Hepatocyte (in vitro differentiated cells): ENCODE results near the gene NHS. TPM values are rescaled to one million over a fixed set of nuclear protein-coding genes. Genes with fewer than 3 reads are reported as not detected.
A peak's percentile ranks its signal among the peaks of the same experiment; 100 is the strongest.

Experiments
- DNase-seq: peaks from one replicate; pipeline ENCODE4 v3.0.0-alpha.2; 2016; ENCODE audit warnings: low spot score
- H2AFZ ChIP-seq: fragments of 200-600 bp; sonication (generic); 2 replicates; pipeline ENCODE4 v1.6.0; 2016; ENCODE audit warnings: antibody characterized with exemption, mild to moderate bottlenecking
- H3K27ac ChIP-seq: fragments of 200-600 bp; sonication (generic); 2 replicates; pipeline ENCODE4 v1.5.1; 2016; ENCODE audit warnings: mild to moderate bottlenecking
- H3K27me3 ChIP-seq: fragments of 200-600 bp; sonication (generic); 2 replicates; pipeline ENCODE4 v1.6.1; 2016
- H3K36me3 ChIP-seq: fragments of 200-600 bp; sonication (generic); replicated peaks from 2 replicates; pipeline ENCODE4 v1.5.1; 2016; ENCODE audit warnings: low read depth; ENCODE audit not compliant: insufficient read depth
- H3K4me1 ChIP-seq: fragments of 200-600 bp; sonication (generic); 2 replicates; pipeline ENCODE4 v1.5.1; 2016; ENCODE audit warnings: mild to moderate bottlenecking, moderate library complexity; ENCODE audit not compliant: insufficient read depth
- H3K4me2 ChIP-seq: fragments of 200-600 bp; sonication (generic); 2 replicates; pipeline ENCODE4 v1.6.0; 2016
- H3K4me3 ChIP-seq: fragments of 200-600 bp; sonication (generic); 2 replicates; pipeline ENCODE4 v1.5.1; 2016; ENCODE audit warnings: mild to moderate bottlenecking
- H3K79me2 ChIP-seq: fragments of 200-600 bp; sonication (generic); 2 replicates; pipeline ENCODE4 v1.6.0; 2017; ENCODE audit warnings: mild to moderate bottlenecking
- H3K9me2 ChIP-seq: fragments of 200-600 bp; sonication (generic); replicated peaks from 2 replicates; pipeline ENCODE4 v1.6.0; 2017; ENCODE audit warnings: mild to moderate bottlenecking; ENCODE audit not compliant: insufficient read depth
- H3K9me3 ChIP-seq: fragments of 200-600 bp; sonication (generic); 2 replicates; pipeline ENCODE4 v1.5.1; 2016; ENCODE audit warnings: low read depth, mild to moderate bottlenecking
- H4K20me1 ChIP-seq: fragments of 200-600 bp; sonication (generic); 2 replicates; pipeline ENCODE4 v1.6.0; 2016; ENCODE audit warnings: mild to moderate bottlenecking; ENCODE audit not compliant: insufficient read depth, poor library complexity, severe bottlenecking
- EZH2 ChIP-seq: fragments of 200-600 bp; sonication (generic); IDR thresholded peaks from 2 replicates; pipeline ENCODE4 v1.6.1; 2016; ENCODE audit warnings: antibody characterized with exemption, mild to moderate bottlenecking, borderline replicate concordance
- EZH2phosphoT487 ChIP-seq: fragments of 200-600 bp; sonication (generic); IDR thresholded peaks from one replicate; pipeline ENCODE4 v1.6.1; 2018; ENCODE audit warnings: antibody characterized with exemption, mild to moderate bottlenecking, low read depth, moderate library complexity; ENCODE audit not compliant: unreplicated experiment, severe bottlenecking
- WGBS: methylation state at CpG from one replicate; pipeline ENCODE4 v1.1.6; 2016; ENCODE audit warnings: low lambda C conversion rate; ENCODE audit errors: missing lambda C conversion rate; 5-methylcytosine and 5-hydroxymethylcytosine counted together
- polyA plus RNA-seq: library from polyadenylated mRNA; unstranded; fragments of >200 nt; fragmentation: Nextera tagmentation; extraction: Ambion mirVana; gene quantifications from 2 replicates; pipeline ENCODE4 v1.2.1, GENCODE V29; 2016
- total RNA-seq: library from RNA; depleted of rRNA; stranded (reverse); fragments of >200 nt; gene quantifications from 2 replicates; pipeline ENCODE4 v1.2.3, GENCODE V29; 2014
- TF ChIP-seq, protein P1 (sequence below): fragments of 200-600 bp; sonication (generic); IDR thresholded peaks from 2 replicates; pipeline ENCODE4 v1.5.1; 2016; ENCODE audit warnings: antibody characterized with exemption, mild to moderate bottlenecking; ENCODE audit not compliant: poor library complexity

The NHS gene
- total and polyA plus RNA-seq, 2 experiments from 2014 or later, result 0.35 to 3.1 TPM

DNA sequence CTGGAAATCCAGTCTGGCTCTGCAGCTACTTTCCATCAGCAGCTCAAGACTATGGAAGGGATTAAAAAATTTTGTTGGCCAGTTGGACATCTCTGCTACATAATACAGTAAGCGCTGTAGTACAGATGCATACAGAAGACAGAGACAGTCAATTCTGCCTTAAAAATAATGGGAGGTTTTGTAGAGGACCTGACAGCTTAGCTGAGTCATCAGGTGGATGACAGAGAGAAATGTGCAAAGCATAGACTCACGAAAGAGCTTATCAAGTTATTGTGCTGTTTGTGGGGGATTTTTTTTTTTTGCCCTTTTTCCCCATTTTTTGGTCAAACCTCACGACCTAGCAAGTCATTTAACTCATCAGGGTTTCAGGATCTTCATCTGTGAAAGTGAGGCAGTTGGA lies 213.3 kb downstream of the NHS start:
- DNase-seq, result no peak
- Histone ChIP-seq H3K36me3 (no peaks in the 10 kb centered on the region), H3K4me2 (no peak overlapping the region), H3K4me1 (peaks cover 2% of the 10 kb centered on the region), H3K27ac (no peak overlapping the region), H3K4me3 (no peak overlapping the region), H3K9me2 (no peaks in the 10 kb centered on the region), H3K27me3 (no peaks in the 10 kb centered on the region), H4K20me1 (no peaks in the 10 kb centered on the region), H3K9me3 (no peaks in the 10 kb centered on the region), H2AFZ (no peak overlapping the region), H3K79me2 (no peaks in the 10 kb centered on the region)
- 55% methylated on average over 3 of the region's 3 CpGs for WGBS
- no peak for TF ChIP-seq EZH2
- no peak for TF ChIP-seq EZH2phosphoT487
- TF ChIP-seq, protein P1, sequence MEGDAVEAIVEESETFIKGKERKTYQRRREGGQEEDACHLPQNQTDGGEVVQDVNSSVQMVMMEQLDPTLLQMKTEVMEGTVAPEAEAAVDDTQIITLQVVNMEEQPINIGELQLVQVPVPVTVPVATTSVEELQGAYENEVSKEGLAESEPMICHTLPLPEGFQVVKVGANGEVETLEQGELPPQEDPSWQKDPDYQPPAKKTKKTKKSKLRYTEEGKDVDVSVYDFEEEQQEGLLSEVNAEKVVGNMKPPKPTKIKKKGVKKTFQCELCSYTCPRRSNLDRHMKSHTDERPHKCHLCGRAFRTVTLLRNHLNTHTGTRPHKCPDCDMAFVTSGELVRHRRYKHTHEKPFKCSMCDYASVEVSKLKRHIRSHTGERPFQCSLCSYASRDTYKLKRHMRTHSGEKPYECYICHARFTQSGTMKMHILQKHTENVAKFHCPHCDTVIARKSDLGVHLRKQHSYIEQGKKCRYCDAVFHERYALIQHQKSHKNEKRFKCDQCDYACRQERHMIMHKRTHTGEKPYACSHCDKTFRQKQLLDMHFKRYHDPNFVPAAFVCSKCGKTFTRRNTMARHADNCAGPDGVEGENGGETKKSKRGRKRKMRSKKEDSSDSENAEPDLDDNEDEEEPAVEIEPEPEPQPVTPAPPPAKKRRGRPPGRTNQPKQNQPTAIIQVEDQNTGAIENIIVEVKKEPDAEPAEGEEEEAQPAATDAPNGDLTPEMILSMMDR, result no peak

DNA sequence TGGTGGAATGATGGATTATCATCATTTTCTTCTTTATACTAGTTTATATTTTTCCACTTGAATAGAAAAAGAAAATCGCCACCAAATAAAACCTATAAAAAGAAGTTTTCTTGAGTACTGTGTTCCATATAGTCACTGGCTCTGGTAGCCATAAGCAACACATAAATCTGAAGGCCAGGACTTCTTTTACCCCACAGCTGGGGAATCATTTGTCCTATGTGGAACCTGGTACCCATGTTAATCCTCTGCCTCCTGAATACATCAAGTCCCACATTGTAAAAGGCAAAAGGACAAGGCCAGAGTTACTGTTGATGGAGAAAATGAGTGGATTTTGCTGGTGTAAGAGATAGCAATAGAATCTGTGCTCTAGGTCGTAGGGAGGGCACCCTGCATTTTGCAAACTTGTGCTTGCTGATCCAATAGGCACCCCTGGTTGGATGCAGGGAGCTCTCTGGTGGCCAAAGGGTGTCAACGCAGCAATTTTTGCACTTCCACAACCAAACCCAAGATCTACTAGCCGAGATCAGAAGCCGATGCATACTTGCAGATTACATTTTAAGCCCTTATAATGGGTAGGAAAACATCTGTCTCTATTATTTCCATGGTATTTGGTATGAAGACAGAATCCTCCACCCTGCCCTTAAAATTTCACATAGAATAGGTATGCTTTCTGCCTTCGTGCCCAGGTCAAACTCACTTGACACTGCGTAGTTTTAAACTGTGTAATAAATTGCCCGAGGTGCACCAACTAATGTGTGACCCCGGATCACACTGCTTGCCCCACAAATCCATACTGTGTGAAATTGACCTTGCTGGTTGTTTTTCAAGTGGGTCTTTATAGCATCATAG lies 216.1 kb downstream of the NHS start:
- Histone ChIP-seq H3K4me2 (peak overlapping the region; percentile 61), H3K27me3 (no peaks in the 10 kb centered on the region), H3K9me2 (no peaks in the 10 kb centered on the region), H3K9me3 (no peaks in the 10 kb centered on the region), H3K79me2 (no peaks in the 10 kb centered on the region), H3K27ac (no peak overlapping the region), H3K4me3 (no peak overlapping the region), H3K4me1 (peaks cover 10% of the 10 kb centered on the region), H2AFZ (no peak overlapping the region), H4K20me1 (no peaks in the 10 kb centered on the region), H3K36me3 (no peaks in the 10 kb centered on the region)
- peak; percentile 68 for DNase-seq
- TF ChIP-seq, protein P1, result peak; percentile 64
- TF ChIP-seq EZH2, result no peak
- WGBS, result 59% methylated on average over 9 of the region's 9 CpGs

DNA sequence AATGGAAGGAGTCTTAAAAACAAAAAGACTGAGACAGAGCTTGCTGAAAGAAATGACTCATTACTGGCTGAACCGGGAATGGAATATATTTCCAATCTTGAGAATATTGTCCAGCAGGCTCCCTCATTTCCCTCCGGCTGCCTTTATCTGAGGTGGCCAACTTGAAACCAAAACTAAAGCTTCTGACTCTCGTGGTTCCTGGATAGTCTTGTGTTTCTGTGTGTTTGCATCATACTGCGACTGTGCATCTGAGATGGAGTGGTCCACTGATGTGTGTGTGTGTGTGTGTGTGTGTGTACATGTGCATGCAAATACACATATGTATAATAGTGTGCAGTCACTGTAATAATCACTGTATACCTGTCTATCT lies 216.7 kb downstream of the NHS start:
- TF ChIP-seq EZH2 (no peak), EZH2phosphoT487 (no peak)
- TF ChIP-seq, protein P1, result no peak
- H3K27ac ChIP-seq, result no peak overlapping the region
- peaks cover 12% of the 10 kb centered on the region for H3K4me1 ChIP-seq
- no peaks in the 10 kb centered on the region for H3K9me2 ChIP-seq
- H4K20me1 ChIP-seq, result no peaks in the 10 kb centered on the region
- H3K36me3 ChIP-seq, result no peaks in the 10 kb centered on the region
- no peak overlapping the region for H2AFZ ChIP-seq
- 68% methylated on average over 4 of the region's 4 CpGs for WGBS
- no peaks in the 10 kb centered on the region for H3K27me3 ChIP-seq
- peak overlapping the region; percentile 61 for H3K4me2 ChIP-seq
- DNase-seq, result no peak
- H3K79me2 ChIP-seq, result no peaks in the 10 kb centered on the region
- no peak overlapping the region for H3K4me3 ChIP-seq
- H3K9me3 ChIP-seq, result no peaks in the 10 kb centered on the region
